Gastroesophageal sphincter (tissue), 3 donors: ENCODE data around the gene NKX1-2.

ENCODE experiments used
- POLR2A ChIP-seq, 2 donors: fragments of 450-650 bp; IDR thresholded peaks; one replicate each; pipeline ENCODE4 v1.6.1; 2017; ENCODE audit warnings: antibody characterized with exemption in 2 of 2, mild to moderate bottlenecking in 2 of 2, moderate library complexity in 1 of 2
- TF ChIP-seq, protein P1 (sequence below), 4 experiments: fragments of 200-600 bp in 2 of 4; fragments of 450-650 bp in 2 of 4; sonication (generic) in 1 of 4; IDR thresholded peaks; one replicate each; pipeline ENCODE4 v1.5.1; 2017 to 2019; ENCODE audit warnings: antibody characterized with exemption in 4 of 4, mild to moderate bottlenecking in 2 of 4, moderate library complexity in 2 of 4

DNA sequence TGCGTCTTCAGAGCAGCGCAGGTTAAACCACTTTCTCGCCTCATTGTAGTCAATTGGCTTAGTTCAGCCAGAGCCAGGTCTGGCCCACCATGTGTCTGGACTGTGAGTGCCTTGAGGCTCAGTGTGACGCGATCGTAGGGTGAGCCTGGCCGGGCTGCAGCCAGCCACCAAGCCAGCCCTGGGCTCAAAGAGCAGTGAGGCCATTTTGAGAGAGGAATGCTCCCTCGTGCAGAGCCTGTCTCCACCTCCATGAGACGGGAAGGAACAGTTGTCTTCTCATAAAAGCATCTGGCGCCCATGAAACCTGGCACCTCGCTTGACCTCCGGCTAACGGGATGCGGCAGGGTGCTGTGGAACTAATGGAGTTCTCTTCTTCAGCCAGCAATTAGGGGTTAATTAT lies 46.3 kb upstream of the NKX1-2 start:
- TF ChIP-seq, protein P1, sequence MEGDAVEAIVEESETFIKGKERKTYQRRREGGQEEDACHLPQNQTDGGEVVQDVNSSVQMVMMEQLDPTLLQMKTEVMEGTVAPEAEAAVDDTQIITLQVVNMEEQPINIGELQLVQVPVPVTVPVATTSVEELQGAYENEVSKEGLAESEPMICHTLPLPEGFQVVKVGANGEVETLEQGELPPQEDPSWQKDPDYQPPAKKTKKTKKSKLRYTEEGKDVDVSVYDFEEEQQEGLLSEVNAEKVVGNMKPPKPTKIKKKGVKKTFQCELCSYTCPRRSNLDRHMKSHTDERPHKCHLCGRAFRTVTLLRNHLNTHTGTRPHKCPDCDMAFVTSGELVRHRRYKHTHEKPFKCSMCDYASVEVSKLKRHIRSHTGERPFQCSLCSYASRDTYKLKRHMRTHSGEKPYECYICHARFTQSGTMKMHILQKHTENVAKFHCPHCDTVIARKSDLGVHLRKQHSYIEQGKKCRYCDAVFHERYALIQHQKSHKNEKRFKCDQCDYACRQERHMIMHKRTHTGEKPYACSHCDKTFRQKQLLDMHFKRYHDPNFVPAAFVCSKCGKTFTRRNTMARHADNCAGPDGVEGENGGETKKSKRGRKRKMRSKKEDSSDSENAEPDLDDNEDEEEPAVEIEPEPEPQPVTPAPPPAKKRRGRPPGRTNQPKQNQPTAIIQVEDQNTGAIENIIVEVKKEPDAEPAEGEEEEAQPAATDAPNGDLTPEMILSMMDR (IDR thresholded peaks at IDR 0.05): no peak
- no peak for TF ChIP-seq POLR2A (IDR thresholded peaks at IDR 0.05)
